HG03460 (cell line): ENCODE results near the gene DCLK1.

Source experiments
- ATAC-seq: cut with Tn5 transposase; IDR thresholded peaks from one replicate; pipeline ENCODE4 v1.9.1; 2021; ENCODE audit not compliant: unreplicated experiment

Gene DCLK1

DNA sequence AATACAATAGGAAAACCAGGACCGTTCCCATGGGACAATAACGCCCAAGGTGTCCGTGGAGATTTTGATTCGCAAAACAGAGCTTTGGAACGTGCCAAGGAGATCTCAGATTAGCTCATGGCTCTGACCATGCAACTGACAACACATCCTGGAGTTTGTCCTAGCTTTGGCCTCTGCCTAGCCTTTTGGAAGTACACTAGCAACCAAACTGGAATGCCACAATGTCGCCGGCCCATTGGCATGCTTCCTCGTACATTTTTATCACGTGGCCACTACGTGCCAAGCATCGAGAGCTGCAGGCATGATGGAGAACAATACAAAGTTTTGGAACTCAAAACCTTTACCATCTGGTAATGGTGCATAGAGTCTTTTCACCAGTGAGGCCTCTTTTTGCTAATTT lies 256.5 kb downstream of the DCLK1 start:
- no peak for ATAC-seq

DNA sequence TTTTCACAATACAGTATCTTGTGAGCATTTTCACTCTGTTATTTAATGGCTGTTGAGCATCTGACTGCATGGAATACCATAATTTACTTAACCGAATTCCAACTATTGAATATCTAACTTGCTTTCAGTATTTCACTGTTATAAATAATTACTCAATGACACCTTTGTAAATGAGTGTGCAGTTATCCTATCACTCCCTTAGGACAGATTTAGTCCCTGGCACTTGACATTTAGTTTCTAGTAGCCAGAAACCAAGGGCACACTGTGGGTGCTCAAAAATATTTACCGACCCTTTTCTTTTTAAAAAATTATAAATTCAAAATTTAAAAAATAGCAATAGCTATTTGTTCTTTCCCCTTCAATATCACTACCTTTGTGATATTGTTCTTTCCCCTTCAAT lies 258.8 kb downstream of the DCLK1 start:
- no peak for ATAC-seq

DNA sequence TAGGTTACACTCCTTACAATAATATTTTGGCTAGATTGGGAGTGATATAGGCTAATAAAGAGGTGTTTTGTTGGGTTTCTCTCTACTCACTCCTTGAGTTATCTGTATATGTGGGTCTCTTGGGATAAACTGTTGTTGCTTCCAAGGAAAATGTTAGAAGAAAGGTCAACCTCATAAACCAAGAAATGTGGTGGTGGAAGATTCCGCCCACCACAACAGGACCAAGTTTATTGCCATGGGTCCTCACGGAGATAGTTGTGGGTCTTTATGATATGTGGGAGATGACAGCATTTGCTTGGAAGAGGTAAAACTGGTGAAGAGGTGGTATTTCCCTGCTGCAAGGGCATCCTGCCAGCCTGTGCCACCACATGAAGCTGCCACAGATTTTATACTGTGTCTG lies 259.6 kb downstream of the DCLK1 start:
- ATAC-seq, result no peak

GRCh38 chr13:35866801-35867200 lies 264.4 kb downstream of the DCLK1 start:
- no peak for ATAC-seq

- ATAC-seq, result no peak
Measured at GRCh38 chr13:35865341-35866240, 265.6 kb downstream of the DCLK1 start.

- no peak for ATAC-seq
Measured at GRCh38 chr13:35860661-35861060, 270.5 kb downstream of the DCLK1 start.

- ATAC-seq, result no peak
Measured at GRCh38 chr13:35859981-35860380, 271.2 kb downstream of the DCLK1 start.

- ATAC-seq, result no peak
Measured at GRCh38 chr13:35858665-35859064, 272.5 kb downstream of the DCLK1 start.

DNA sequence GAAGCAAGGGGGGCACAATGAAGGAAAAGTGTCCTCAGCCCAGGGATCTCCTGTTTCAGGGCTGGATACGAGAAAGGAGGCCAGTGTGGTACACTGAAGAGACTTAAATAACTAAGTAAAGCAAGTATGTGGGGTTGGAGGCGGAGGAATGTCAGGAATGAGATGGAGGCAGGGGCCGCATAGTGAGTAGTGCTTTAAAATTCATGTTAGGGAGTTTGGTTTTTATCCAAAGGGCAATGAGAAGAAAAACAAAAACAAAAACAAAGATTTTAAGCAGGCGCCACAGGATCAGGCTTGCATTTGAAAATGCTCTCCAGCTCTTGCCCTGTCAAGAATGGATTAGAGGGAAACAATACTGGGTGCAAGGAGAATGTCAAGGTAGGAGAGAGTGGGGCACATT lies 273.4 kb downstream of the DCLK1 start:
- no peak for ATAC-seq

DNA sequence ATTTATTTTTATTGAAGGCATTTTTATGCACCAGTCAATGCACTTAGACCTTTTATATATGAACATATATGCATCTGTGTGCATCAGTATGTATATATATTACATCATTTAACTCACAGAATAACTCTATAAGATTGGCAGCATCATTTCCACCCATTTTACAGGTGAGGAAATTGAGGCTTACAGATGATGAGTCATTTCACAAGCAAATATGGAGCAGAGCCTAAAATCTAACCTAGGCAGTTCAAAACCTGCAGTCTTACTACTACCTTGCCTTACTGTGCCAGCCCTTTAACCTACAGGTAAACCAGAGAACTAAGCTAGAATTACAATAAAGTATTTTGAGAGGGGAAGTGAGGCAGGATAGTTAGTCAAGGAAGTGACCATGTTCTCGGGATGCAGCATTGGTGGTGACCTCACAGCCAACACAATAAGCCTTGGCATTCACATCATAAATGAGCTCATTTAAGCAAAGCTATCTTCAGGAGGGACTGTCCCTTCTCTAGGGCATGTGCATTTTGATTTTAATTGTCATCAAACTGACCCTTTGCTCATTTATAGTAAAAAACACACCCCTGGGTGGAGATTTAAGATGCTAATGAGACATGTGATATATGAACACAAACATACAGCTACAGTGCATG lies 274.3 kb downstream of the DCLK1 start:
- ATAC-seq, result no peak

DNA sequence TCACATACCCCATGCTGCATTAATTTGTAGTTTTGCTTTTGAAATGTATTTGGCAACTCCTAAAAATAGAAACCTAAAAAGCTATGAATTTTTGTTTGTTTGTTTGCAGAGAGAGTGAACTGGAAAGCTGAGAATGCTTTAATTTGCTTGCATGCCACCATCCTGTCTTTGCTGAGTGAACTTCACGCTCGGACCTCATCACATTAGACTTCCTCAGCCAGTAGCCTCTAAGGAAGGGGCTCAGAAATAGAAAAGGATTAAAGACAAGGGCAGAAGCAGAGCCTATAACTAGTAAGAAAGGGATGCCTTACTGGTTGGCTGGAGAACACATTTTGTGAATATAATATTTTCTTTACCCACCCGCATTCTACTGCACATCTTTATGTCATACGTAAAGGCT lies 275.1 kb downstream of the DCLK1 start:
- ATAC-seq, result no peak

GRCh38 chr13:35855531-35856019 lies 275.6 kb downstream of the DCLK1 start:
- ATAC-seq, result no peak

- no peak for ATAC-seq
Measured at GRCh38 chr13:35854286-35854685, 276.9 kb downstream of the DCLK1 start.

DNA sequence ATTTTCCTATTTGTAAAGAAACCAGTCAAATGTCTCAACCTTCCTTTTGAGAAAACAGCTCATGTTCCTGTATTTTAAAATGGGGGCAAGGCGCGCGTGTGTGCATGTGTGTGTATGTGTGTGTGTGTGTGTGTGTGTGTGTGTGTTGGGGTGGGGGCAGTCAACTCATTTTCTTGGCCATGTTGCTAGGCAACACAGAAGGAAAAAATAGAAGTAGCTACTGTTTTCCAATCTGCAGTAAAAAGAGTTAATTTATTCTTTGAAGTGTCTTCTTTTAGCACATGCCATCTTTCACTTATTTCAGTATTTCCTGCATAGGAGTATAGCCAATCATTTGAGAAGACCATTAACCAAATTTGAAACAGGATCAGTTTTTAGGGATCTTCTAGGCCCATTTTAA lies 279.3 kb downstream of the DCLK1 start:
- ATAC-seq, result no peak

DNA sequence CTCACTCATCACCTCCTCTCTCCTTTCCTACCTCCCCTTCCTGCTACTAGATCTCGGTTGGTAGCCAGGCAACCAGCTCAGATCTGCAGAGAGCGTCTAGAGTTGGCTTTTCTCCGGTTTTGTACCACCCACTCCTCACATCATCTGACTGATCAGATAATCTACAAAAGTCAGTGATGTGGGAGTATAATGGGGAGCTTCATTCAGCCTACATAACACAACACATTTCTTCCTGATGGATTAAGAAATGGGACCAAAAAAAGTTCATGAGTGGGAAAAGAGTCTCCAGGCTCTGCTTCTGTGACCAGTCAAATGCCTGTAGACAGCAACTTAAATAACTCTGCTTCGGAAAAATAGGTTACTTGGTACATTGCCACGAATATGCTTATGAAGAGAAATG lies 279.8 kb downstream of the DCLK1 start:
- no peak for ATAC-seq

- ATAC-seq, result no peak
Measured at GRCh38 chr13:35850569-35850968, 280.6 kb downstream of the DCLK1 start.

- no peak for ATAC-seq
Measured at GRCh38 chr13:35849256-35849644, 281.9 kb downstream of the DCLK1 start.

GRCh38 chr13:35848336-35849255 lies 282.6 kb downstream of the DCLK1 start:
- ATAC-seq, result no peak

DNA sequence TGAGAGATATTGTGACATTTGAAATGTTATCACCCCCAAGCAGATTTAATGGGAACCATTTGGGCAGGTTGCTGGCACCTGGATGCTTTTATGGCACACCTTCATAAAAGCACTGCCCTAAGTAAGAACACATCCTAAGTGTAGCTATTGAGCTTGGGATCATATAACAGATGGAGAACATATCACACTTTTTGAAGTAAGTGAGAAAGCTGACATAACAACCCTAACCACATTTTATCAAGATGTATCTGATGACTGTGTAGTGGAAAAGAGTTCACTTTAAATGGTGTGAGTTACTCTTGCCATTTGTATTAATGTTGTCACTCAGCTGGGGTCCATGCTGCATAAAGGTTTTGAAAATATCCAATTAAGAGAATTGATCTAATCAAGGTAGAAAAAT lies 287.9 kb downstream of the DCLK1 start:
- ATAC-seq, result no peak

DNA sequence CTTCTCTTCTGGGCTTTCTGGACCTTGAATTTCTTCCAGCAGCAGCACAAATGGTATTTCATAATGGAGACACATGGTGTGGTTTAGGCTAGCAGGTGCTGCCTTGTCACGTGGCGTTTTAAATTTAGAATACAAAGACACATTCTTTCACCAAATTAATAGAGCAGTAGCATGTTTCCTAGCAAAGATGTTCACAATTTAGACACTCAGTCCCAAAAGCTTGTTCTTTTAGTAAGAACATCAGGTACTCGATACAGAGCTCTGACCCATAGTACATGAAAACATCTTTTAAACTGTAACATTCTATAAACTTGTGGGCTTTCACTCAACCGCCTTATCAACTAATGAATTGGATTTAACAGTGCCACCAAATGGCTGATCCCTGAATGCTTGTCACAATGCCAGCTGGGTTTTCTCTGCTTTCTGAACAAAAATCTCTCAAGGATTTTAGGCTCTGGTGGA lies 290.1 kb downstream of the DCLK1 start:
- no peak for ATAC-seq

DNA sequence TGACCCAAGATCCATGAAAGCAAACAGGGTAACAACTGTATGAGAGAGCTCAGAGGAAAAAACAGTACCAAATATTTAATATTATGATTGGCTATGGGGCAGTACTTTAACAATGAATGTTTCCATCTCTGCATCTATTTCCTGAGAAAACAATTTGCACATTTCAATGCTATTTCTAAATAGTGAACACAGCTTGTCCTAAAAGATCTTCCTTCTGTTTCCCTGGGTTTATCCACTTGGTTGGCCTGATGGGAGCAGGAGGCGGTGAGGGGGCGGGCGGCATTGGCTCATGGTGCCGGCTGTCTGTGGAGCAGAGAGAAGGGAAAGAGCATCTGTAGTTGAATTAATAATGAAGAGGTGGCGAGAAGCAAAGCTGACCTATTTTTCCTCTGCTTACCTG lies 291.4 kb downstream of the DCLK1 start:
- ATAC-seq, result no peak
